GM11168 (cell line): ENCODE data around the gene PAPPA.

ENCODE experiments used
- in situ Hi-C: fragments of 300-500 bp; cut with MboI; formaldehyde crosslinking; loops from one replicate; pipeline ENCODE4 v1.12.0; 2022; ENCODE audit warnings: low sequenced_read_pairs; ENCODE audit not compliant: unreplicated experiment

Gene PAPPA

DNA sequence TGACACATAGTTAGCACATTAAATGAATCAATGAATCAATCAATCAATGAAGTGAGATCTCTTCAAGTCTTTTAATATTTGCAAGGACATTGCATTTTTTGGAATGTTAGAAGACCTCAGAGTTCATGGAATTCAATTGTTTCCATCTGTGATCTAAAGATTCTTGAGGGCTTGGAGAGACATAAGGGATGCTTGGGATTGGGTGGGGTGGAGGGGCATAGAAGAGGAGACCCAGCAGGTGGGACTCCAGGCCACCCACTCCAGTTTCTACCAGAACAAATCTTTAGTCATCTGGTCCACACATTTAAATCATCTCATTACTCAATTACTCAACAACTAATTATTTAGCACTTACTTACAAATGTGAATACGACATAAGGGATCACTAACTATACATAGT lies 282.5 kb downstream of the PAPPA start:
- in situ Hi-C loops = no loop called here

DNA sequence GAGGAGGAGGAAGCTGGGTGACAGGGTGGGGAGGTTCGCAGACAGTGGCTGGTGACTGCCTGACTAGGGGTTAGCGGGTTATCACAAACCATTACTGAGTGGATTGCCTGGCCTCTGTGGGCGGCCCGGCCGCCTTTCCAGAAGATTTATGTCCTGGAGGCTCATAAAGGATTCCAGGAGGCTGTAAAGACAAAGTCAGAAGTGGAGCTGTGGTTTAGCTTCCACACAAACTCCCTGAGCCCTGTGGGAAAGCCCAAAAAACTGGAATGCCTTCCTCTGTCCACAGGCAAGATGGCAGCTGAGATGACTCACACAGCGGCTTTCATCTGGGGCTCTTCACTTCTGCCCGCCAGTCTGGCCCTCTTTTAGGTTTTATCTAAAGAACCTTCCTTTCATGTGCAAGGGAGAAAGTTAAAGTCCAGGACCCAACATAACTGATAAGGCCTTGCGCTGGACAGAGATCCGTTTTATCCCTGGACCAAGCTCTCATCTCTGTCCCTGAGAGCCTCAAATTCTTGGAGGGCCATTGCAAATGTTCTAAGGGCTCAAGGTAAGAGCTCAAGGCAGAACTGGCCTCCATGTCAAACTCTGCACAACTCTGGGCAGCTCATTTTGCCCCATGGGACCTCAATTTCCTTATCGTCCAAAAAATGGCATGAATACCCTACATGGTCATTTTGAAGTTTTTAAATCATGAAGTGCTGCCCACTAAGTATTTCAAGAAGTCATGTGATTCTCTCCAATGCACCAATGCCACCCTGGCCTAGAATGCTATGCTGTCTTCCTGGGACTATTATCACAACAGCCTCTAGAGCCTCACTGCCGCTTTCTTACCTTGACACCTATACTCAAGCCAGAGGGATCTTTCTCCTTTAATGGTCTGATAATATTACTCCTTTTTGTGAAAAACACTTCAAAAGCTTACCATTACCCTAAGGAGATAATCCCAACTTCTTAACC lies 284.1 kb downstream of the PAPPA start:
- in situ Hi-C loops = no loop called here

DNA sequence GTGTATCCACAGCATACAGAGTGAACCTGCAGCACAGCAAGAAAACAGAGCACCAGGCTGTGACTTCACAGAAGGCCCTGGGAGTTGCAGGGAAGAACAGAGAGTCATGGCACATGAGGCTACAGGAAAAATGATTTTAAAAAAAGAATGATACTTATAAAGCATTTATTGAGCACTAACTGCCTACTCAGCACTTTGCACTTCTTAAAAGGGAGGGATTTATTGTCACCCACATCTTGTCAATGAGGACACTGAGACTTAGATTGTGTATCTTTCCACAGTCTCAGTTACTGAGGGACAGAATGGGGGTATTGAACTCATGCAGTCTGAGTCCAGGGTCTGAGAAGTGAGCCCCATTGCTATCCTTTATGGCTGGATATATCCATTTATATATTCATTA lies 288.9 kb downstream of the PAPPA start:
- in situ Hi-C loops = no loop called here

DNA sequence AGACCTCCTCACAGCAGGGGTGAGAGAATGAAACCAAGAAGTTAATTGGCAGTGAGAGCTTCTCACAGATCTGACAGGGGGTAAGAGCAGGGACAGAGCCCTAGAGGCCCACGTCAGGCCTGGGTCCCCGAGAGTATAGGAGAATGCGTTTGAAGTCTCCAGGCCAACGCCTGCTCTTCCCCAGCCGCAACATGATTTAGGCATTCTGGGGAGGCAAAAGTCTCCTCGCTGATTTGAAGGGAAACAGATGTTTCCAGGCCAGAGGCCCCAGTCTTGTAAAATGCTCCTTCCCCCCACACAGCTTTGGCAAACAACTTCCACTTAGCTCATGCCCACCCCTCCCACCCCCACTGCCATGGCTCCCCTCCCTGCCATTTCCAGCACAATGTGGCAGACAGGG lies 294.3 kb downstream of the PAPPA start:
- in situ Hi-C loops = no loop called here

DNA sequence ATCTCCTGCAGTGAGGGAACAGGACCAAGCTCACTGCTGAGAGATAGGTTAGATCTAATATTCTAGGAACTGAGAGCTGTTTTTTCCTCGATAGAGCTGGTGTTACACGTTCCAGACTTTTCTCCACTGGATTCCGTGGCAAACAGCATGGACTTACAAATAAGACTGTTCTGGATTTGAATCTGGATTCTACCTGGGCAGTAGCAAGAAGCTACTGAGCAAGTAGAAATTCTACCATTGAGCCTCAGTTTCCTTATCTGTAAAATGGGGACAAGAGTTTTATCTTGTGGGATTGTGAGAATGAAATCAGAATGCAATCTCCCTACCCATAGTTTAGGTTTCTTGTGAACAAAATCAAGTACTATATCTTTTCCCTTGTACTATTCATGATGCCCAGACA lies 294.8 kb downstream of the PAPPA start:
- in situ Hi-C loops = no loop called here

DNA sequence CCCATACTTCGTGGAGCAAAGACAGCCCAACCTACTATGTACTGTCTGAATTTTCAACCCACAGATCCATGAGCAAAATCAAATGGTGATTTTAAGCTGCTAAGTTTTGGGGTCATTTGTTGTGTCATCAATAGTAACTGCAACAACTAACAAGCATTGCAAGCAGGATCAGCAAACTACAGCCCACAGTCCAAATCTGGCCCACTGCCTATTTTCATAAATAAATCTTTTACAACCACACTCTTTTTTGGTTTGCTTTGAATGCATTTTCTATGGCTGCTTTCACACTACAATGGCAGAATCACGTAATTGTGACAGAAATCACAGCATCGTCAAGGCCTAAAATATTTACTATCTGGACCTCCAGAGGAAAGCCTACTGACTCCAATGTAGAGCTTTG lies 296.4 kb downstream of the PAPPA start:
- in situ Hi-C loops = no loop called here

DNA sequence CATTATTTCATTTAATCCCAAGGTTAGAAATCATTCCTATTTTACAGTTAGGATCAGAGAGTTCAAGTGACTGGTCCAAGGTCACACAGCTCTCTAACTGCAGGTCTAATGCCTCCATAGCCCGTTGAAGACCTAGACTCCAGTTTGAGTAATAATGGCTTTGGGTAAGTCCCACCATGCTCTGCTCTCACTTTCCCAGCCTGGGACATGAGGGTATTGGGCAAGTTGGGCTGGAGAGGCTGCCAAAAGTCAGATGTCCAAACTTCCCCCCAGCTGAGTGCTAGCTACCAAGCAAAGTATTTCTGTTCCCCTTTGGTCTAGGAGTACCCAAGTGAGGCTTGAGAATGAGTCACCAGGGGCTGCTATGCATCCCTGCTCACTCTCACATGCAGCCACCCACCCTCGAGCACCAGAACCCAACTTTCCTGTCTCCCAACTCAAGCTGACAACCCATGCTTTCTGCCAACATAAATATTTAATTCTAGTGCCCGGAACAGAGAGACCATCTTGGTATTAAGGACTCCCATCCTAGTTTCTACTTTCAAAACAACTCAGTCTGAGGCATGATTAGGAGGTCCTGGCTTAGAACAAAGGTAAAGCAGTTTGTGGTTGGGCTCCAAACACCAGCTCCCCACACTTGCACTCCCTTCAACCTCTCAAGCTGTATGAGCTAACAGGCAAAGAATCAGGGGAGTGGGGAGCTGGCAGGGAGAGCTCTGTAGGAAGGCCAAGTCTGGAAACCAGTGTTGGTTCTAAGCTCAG lies 297.0 kb downstream of the PAPPA start:
- in situ Hi-C loops = no loop called here

DNA sequence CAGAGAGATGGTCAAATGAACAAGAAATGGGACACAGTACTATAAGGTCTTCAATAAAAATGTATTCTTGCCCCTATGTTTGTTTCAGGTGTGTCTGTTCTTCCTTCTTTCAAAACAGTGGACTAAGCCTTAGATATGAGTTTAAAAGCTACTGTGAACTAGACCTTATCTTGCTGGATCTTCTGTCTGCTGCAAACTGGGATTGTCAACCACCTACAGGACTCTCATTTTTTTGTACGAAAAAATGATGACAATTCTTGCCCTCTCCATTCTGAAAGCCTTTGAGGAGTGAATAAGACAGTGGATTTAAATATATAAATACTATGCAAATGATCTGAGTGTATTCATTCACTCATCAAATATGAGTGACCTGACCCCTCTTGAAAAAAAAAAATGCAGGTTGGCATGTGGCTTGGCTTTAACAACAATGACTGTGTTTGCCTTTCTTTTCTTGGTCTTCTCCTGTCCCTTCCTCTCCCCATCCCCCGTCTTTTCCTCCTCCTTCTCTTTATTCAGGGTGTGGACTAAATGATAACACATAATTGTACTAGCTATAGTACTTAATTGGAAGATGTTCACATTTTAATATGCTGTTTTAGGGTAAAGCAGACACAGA lies 298.0 kb downstream of the PAPPA start:
- in situ Hi-C loops = no loop called here
